ENCODE results near the gene RHBG. TPM values are rescaled to one million over a fixed set of nuclear protein-coding genes. Genes with fewer than 3 reads are reported as not detected.

Gene RHBG
- total and polyA plus RNA-seq, 2 donors (not counting 1 experiment from before 2014, with no cell fraction given), result not detected

DNA sequence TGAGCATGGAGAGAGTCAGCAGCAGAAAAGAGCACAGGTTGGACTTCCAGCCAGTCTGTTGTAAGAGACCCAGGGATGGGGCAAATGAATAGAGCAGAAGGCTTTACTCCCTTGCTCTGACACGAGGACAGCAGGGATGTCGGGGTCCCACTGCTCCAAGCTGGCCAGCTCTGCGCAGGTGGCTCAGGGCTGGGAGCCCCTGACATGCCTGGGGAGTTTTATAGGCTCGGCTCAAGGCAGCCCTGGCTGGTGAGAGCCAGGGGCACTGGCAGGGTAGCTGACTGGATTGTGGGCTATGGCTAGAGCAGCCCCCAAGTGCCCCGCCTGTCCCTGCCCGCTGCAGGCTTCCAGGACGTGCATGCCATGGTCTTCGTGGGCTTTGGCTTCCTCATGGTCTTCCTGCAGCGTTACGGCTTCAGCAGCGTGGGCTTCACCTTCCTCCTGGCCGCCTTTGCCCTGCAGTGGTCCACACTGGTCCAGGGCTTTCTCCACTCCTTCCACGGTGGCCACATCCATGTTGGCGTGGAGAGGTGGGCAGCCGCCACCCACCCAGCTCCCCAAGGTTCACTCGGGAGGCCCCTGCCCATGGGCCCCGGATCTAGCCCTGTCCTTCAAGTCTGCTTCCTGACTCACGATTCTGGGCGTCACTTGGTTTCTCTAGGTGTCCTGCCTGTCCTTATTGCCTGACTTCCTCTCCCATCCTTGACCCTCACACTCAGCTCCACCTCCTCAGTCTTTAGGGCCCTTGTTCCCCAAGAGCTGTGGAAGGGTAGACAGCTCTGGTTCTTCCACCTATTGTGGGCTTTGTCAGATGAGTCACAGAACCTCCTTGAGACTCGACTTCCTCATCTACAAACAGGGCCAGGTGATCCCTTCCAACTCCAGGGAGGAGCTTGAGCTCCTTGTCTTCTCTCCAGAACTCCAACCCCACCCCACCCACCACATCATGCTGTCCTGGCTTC, 8.2 kb downstream of the RHBG start:
- DNase-seq (no peak), ATAC-seq (ENCODE audit: low read depth) (no peak)
- Histone ChIP-seq H3K27me3 (replicated peaks in 1 of 4; ENCODE audit: control extremely low read depth in 1 of 4, control insufficient read depth in 3 of 4, insufficient read depth in 4 of 4, low read length in 3 of 4) (peaks cover 0 to 11% (median 1%) of the 10 kb centered on the region in 4 experiments), H3K4me3 (ENCODE audit: control extremely low read depth in 1 of 5, extremely low read depth in 1 of 5, insufficient read depth in 1 of 5, low read depth in 2 of 5, low read length in 4 of 5) (no peak overlapping the region), H3K9me3 (ENCODE audit: control extremely low read depth in 1 of 3, control insufficient read depth in 2 of 3, insufficient read depth in 1 of 3, low read length in 2 of 3) (peaks cover 0 to 4% (median 0%) of the 10 kb centered on the region in 3 donors), H3K36me3 (replicated peaks in 1 of 2; ENCODE audit: control extremely low read depth in 1 of 2, control insufficient read depth in 1 of 2, extremely low read depth in 1 of 2, insufficient read depth in 2 of 2, low read length in 1 of 2) (no peaks in the 10 kb centered on the region), H3K4me2 (replicated peaks; ENCODE audit: low read depth, low read length, poor library complexity, severe bottlenecking) (no peak overlapping the region), H3K79me2 (ENCODE audit: control insufficient read depth, insufficient read depth, low read length) (no peaks in the 10 kb centered on the region), H3K27ac (ENCODE audit: low read length in 2 of 2) (no peak overlapping the region), H4K20me1 (ENCODE audit: control insufficient read depth, insufficient read depth, low read length, poor library complexity, severe bottlenecking) (no peaks in the 10 kb centered on the region), H3K4me1 (ENCODE audit: control insufficient read depth in 2 of 2, insufficient read depth in 2 of 2, low read length in 2 of 2) (no peaks in the 10 kb centered on the region), H3K9ac (ENCODE audit: low read length) (no peak overlapping the region), H2AFZ (ENCODE audit: insufficient read depth, low read depth, low read length, poor library complexity, severe bottlenecking) (no peak overlapping the region)
- H3K9me3 Mint-ChIP-seq (ENCODE audit: insufficient read depth), result no peaks in the 10 kb centered on the region
- POLR2A ChIA-PET, result no interaction called here
- CTCF ChIA-PET, result interaction anchor here (0.7 to 12.5 kb wide), 3 partner anchors 9 to 68 kb away, joined by 3 to 445 read pairs (median 10); no protein-coding TSS in a partner anchor
- H3K4me1 Mint-ChIP-seq, result no peaks in the 10 kb centered on the region
- H3K27ac Mint-ChIP-seq, result peak overlapping the region; percentile 50
- H3K27me3 Mint-ChIP-seq, result peaks cover 24% of the 10 kb centered on the region
- intact Hi-C loops (cut with micrococcal nuclease), result no loop called here
- 68% methylated on average over 20 of the region's 20 CpGs for WGBS (ENCODE audit: insufficient coverage)
- TF ChIP-seq, protein P1, sequence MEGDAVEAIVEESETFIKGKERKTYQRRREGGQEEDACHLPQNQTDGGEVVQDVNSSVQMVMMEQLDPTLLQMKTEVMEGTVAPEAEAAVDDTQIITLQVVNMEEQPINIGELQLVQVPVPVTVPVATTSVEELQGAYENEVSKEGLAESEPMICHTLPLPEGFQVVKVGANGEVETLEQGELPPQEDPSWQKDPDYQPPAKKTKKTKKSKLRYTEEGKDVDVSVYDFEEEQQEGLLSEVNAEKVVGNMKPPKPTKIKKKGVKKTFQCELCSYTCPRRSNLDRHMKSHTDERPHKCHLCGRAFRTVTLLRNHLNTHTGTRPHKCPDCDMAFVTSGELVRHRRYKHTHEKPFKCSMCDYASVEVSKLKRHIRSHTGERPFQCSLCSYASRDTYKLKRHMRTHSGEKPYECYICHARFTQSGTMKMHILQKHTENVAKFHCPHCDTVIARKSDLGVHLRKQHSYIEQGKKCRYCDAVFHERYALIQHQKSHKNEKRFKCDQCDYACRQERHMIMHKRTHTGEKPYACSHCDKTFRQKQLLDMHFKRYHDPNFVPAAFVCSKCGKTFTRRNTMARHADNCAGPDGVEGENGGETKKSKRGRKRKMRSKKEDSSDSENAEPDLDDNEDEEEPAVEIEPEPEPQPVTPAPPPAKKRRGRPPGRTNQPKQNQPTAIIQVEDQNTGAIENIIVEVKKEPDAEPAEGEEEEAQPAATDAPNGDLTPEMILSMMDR (IDR thresholded peaks at IDR 0.05), result no peak
- no peak for TF ChIP-seq EZH2 (IDR thresholded peaks at IDR 0.05; ENCODE audit: borderline replicate concordance, insufficient read depth, low read depth, low read length, poor library complexity, severe bottlenecking)
- H3K4me3 Mint-ChIP-seq, result no peak overlapping the region

DNA sequence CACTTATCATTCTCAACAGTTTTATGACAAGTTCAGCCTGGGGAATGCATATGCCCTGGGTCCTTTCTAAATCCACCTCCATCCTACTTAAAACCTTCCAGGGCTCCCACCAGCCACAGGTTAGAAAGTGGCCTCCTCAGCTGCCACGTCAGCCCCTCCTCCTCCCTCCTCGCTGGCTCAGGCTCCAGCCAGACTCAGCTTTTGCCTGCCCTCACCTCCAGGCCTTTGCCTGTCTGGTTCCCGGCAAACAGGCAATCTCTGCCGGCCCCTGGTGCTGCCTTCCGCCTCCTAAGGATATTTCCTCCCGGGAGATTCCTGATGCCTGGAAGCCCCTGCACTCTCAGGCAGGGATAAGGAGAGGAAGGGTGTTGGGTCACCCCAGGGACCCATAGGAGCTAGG, 9.5 kb downstream of the RHBG start:
- H3K9me3 Mint-ChIP-seq (ENCODE audit: insufficient read depth), result no peaks in the 10 kb centered on the region
- WGBS (ENCODE audit: insufficient coverage), result 47% methylated on average over 2 of the region's 6 CpGs
- CTCF ChIA-PET, result interaction anchor here (0.6 to 12.5 kb wide), 4 partner anchors 9 to 240 kb away, joined by 3 to 445 read pairs (median 4); no protein-coding TSS in a partner anchor
- no peak for TF ChIP-seq EZH2 (IDR thresholded peaks at IDR 0.05; ENCODE audit: borderline replicate concordance, insufficient read depth, low read depth, low read length, poor library complexity, severe bottlenecking)
- H3K4me3 Mint-ChIP-seq, result no peak overlapping the region
- H3K4me3 ChIP-seq (ENCODE audit: control extremely low read depth in 1 of 5, extremely low read depth in 1 of 5, insufficient read depth in 1 of 5, low read depth in 2 of 5, low read length in 4 of 5), result no peak overlapping the region
- DNase-seq (no peak), ATAC-seq (ENCODE audit: low read depth) (no peak)
- no peak overlapping the region for H3K27ac Mint-ChIP-seq
- no peak overlapping the region for H2AFZ ChIP-seq (ENCODE audit: insufficient read depth, low read depth, low read length, poor library complexity, severe bottlenecking)
- no peak overlapping the region for H3K9ac ChIP-seq (ENCODE audit: low read length)
- peaks cover 0 to 4% (median 0%) of the 10 kb centered on the region in 3 donors for H3K9me3 ChIP-seq (ENCODE audit: control extremely low read depth in 1 of 3, control insufficient read depth in 2 of 3, insufficient read depth in 1 of 3, low read length in 2 of 3)
- peaks cover 0 to 8% (median 0%) of the 10 kb centered on the region in 4 experiments for H3K27me3 ChIP-seq (replicated peaks in 1 of 4; ENCODE audit: control extremely low read depth in 1 of 4, control insufficient read depth in 3 of 4, insufficient read depth in 4 of 4, low read length in 3 of 4)
- no peak overlapping the region for H3K4me2 ChIP-seq (replicated peaks; ENCODE audit: low read depth, low read length, poor library complexity, severe bottlenecking)
- peaks cover 15% of the 10 kb centered on the region for H3K27me3 Mint-ChIP-seq
- intact Hi-C loops (cut with micrococcal nuclease), result no loop called here
- H3K4me1 ChIP-seq (ENCODE audit: control insufficient read depth in 2 of 2, insufficient read depth in 2 of 2, low read length in 2 of 2), result no peaks in the 10 kb centered on the region
- H4K20me1 ChIP-seq (ENCODE audit: control insufficient read depth, insufficient read depth, low read length, poor library complexity, severe bottlenecking), result no peaks in the 10 kb centered on the region
- H3K79me2 ChIP-seq (ENCODE audit: control insufficient read depth, insufficient read depth, low read length), result no peaks in the 10 kb centered on the region
- H3K27ac ChIP-seq (ENCODE audit: low read length in 2 of 2), result no peak overlapping the region
- POLR2A ChIA-PET, result interaction anchor here (0.8 kb wide), 1 partner anchor 539 kb away, joined by 3 read pairs; no protein-coding TSS in a partner anchor
- no peaks in the 10 kb centered on the region for H3K4me1 Mint-ChIP-seq
- H3K36me3 ChIP-seq (replicated peaks in 1 of 2; ENCODE audit: control extremely low read depth in 1 of 2, control insufficient read depth in 1 of 2, extremely low read depth in 1 of 2, insufficient read depth in 2 of 2, low read length in 1 of 2), result no peaks in the 10 kb centered on the region

All from B cell (primary cell).